Tibial nerve (tissue), 4 donors: ENCODE measurements around the gene KAT7. TPM values are rescaled to one million over a fixed set of nuclear protein-coding genes. Genes with fewer than 3 reads are reported as not detected.

Source experiments
- DNase-seq, 2 donors: peaks; one replicate each; pipeline ENCODE4 v3.0.0-alpha.2; 2019; ENCODE audit warnings: low spot score in 2 of 2
- H3K27ac ChIP-seq, 4 donors: fragments of 200-600 bp; sonication (generic) in 3 of 4; one replicate each; pipeline ENCODE4 v1.5.1; 2017 to 2019; ENCODE audit warnings: mild to moderate bottlenecking in 1 of 4
- H3K27me3 ChIP-seq, 2 donors: fragments of 200-600 bp; sonication (generic) in 1 of 2; one replicate each; pipeline versions ENCODE4 v1.5.1 to v1.6.0; 2017 to 2019
- H3K36me3 ChIP-seq, 3 donors: fragments of 200-600 bp; sonication (generic); one replicate each; pipeline ENCODE4 v1.5.1; 2018 to 2019
- H3K4me1 ChIP-seq, 4 donors: fragments of 200-600 bp; sonication (generic) in 3 of 4; one replicate each; pipeline ENCODE4 v1.5.1; 2017 to 2019
- H3K4me3 ChIP-seq, 4 donors: fragments of 200-600 bp; sonication (generic) in 3 of 4; one replicate each; pipeline ENCODE4 v1.5.1; 2017 to 2019; ENCODE audit warnings: mild to moderate bottlenecking in 1 of 4, moderate library complexity in 1 of 4
- H3K9me3 ChIP-seq, 4 donors: fragments of 200-600 bp; sonication (generic) in 3 of 4; one replicate each; pipeline ENCODE4 v1.5.1; 2017 to 2019
- CTCF ChIP-seq, 5 experiments: fragments of 200-600 bp in 3 of 5; fragments of 450-650 bp in 2 of 5; sonication (generic) in 3 of 5; IDR thresholded peaks; one replicate each; pipeline ENCODE4 v1.5.1; 2016 to 2019; ENCODE audit warnings: antibody characterized with exemption in 5 of 5, mild to moderate bottlenecking in 3 of 5, moderate library complexity in 2 of 5
- EP300 ChIP-seq, 2 donors: sonication (generic); formaldehyde crosslinking; IDR thresholded peaks; one replicate each; pipeline ENCODE4 v1.6.1; 2017; ENCODE audit warnings: antibody characterized with exemption in 2 of 2, mild to moderate bottlenecking in 1 of 2
- POLR2A ChIP-seq, 2 donors: fragments of 450-650 bp; IDR thresholded peaks; one replicate each; pipeline ENCODE4 v1.6.1; 2017; ENCODE audit warnings: antibody characterized with exemption in 2 of 2, mild to moderate bottlenecking in 2 of 2, moderate library complexity in 2 of 2
- WGBS, 2 donors: methylation state at CpG; one replicate each; pipeline ENCODE4 v1.1.5; 2018; 5-methylcytosine and 5-hydroxymethylcytosine counted together
- total RNA-seq, 4 donors: library from RNA; depleted of rRNA; stranded (reverse); fragments of >200 nt; gene quantifications; one replicate each; pipeline ENCODE4 v1.1.0, GENCODE V29; 2016

KAT7 gene
- total RNA-seq, 4 donors from 2014 or later, result 31.6 to 45.6 (median 42.0) TPM

DNA sequence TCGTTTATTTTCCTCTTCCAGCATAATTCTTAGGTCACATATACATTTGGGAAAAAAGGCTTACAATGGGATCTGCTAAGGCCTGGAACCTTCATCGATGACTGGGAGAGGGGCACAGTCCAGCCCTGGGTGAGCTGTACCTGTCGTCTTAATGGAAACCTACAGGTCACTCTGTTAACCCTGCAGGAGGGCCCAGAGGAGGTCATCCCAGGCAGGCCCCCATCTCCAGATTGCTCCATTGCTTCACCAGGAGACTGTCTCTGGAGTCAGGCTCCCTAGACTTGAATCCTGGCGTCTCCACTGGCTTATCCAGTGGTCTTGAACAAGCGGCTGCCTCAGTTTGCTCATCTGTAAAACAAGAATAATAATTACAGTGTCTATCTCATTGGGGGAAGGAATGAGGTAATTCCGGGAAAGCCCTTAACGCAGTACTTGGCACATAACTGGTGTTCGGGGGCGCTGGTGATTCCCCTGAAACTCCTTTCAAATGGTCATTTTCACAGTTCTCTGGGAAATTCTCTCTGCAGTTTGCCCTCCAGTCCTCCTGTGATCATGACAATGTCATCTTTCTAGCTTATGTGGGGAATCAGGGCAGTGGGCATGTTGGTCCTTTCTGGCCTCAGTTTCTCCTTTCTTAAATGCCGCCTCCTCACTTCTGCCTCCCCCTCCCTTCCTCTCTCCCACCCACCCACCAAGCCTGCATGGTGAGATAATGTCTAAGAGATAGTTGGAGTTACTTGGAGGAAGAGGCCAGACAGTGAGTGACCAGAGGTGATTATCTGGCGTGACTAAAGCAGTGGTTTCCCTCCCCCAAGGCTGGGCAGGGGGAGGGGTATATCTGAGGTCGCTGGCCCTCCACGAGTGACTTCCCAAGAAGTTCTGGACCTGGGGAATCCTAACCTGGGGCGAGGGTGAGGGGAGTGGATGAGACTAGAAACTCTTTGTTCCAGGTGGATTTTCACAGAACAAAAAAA is 90.7 kb downstream of the KAT7 start:
- no peak overlapping the region for H3K4me3 ChIP-seq
- WGBS, 2 donors, result 57 to 58% methylated on average over 14 of the region's 14 CpGs
- TF ChIP-seq EP300 (IDR thresholded peaks at IDR 0.05) (no peak), POLR2A (IDR thresholded peaks at IDR 0.05) (no peak), CTCF (IDR thresholded peaks at IDR 0.05) (no peak)
- H3K4me1 ChIP-seq, result peaks cover 0 to 8% (median 4%) of the 10 kb centered on the region in 4 donors
- H3K9me3 ChIP-seq, result no peaks in the 10 kb centered on the region
- peaks cover 0 to 74% of the 10 kb centered on the region in 2 donors for H3K27me3 ChIP-seq
- H3K36me3 ChIP-seq, result no peaks in the 10 kb centered on the region
- H3K27ac ChIP-seq, result no peak overlapping the region
- no peak for DNase-seq

DNA sequence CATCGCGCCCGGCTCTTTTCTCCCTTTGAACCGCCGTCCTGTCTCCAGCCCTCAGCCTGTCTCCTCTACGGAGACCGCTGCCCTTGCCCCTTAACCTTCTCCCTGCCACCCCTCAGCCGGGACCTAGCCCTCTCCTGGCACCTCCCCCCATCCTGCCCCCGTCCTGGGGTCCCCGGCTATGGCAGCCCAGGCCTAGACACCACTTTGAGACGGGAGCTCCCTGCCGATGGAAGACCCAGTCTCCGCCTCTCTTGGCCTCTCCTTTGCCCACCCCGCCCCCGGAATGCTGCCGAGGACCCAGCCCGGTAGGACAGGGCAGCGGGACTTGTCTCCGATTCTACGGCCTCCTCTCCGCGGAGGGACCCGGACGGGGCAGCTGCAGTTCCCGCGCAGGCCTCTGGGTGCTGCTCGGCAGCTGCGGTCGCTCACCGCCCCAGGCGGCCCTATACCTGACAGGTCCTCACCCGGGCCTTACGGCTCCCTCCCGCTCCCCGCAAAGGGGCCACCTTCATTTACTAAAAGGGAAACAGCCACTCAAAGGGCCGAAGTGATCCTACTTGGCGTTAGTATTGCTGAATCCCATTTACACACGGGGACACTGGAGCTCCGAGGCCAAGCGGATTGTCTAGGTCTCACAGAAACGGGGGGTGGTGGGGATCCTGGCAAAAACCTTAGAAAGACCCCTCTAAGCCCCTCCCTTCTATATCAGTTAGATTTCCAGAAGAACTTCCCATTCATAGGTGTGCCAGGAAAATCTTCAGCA is 92.0 kb downstream of the KAT7 start:
- no peaks in the 10 kb centered on the region for H3K36me3 ChIP-seq
- no peak overlapping the region for H3K4me3 ChIP-seq
- peaks cover 0 to 74% of the 10 kb centered on the region in 2 donors for H3K27me3 ChIP-seq
- H3K9me3 ChIP-seq, result no peaks in the 10 kb centered on the region
- H3K4me1 ChIP-seq, result peaks cover 0 to 8% (median 4%) of the 10 kb centered on the region in 4 donors
- 4 to 9% methylated on average over 39 of the region's 41 CpGs for WGBS, 2 donors
- DNase-seq, result peak; percentile 45 to 53
- H3K27ac ChIP-seq, result no peak overlapping the region
- no peak for TF ChIP-seq POLR2A (IDR thresholded peaks at IDR 0.05)
- TF ChIP-seq CTCF (IDR thresholded peaks at IDR 0.05), result peak; percentile 93 to 99 (median 97)

GRCh38 chr17:49881054-49881402 is 92.5 kb downstream of the KAT7 start:
- DNase-seq, result no peak
- peaks cover 0 to 80% of the 10 kb centered on the region in 2 donors for H3K27me3 ChIP-seq
- 23 to 26% methylated on average over 5 of the region's 5 CpGs for WGBS, 2 donors

GRCh38 chr17:49882434-49882833 is 94.0 kb downstream of the KAT7 start:
- no peaks in the 10 kb centered on the region for H3K9me3 ChIP-seq
- H3K4me3 ChIP-seq, result no peak overlapping the region
- DNase-seq, result no peak
- peaks cover 0 to 8% (median 4%) of the 10 kb centered on the region in 4 donors for H3K4me1 ChIP-seq
- no peaks in the 10 kb centered on the region for H3K36me3 ChIP-seq
- WGBS, 2 donors, result 51 to 63% methylated on average over 7 of the region's 7 CpGs
- H3K27ac ChIP-seq, result no peak overlapping the region
- H3K27me3 ChIP-seq, result peaks cover 0 to 88% of the 10 kb centered on the region in 2 donors
- TF ChIP-seq POLR2A (IDR thresholded peaks at IDR 0.05) (no peak), EP300 (IDR thresholded peaks at IDR 0.05) (no peak), CTCF (IDR thresholded peaks at IDR 0.05) (no peak)

More at GRCh38 chr17:49881054-49881402, 92.5 kb downstream of the KAT7 start:
- no peak overlapping the region for H3K27ac ChIP-seq
- no peaks in the 10 kb centered on the region for H3K36me3 ChIP-seq
- peaks cover 0 to 8% (median 4%) of the 10 kb centered on the region in 4 donors for H3K4me1 ChIP-seq
- TF ChIP-seq POLR2A (IDR thresholded peaks at IDR 0.05) (no peak), CTCF (IDR thresholded peaks at IDR 0.05) (no peak), EP300 (IDR thresholded peaks at IDR 0.05) (no peak)
- no peak overlapping the region for H3K4me3 ChIP-seq
- H3K9me3 ChIP-seq, result no peaks in the 10 kb centered on the region

Other genes starting within 250 kb of the KAT7 start
- gene NXPH3, start 212.8 kb upstream of the KAT7 start, total RNA-seq, result 10 to 100 TPM in 2 of 4 donors, 1 to 10 TPM in 2; 5.4 to 21.9 (median 11.4) TPM
- gene SPOP, start 110.6 kb upstream of the KAT7 start, total RNA-seq, result 10 to 100 TPM; 58.1 to 72.6 (median 66.6) TPM
- gene SLC35B1, start 80.7 kb upstream of the KAT7 start, total RNA-seq, result 10 to 100 TPM; 29.6 to 46.5 (median 42.8) TPM
- gene FAM117A, start 24.6 kb upstream of the KAT7 start, total RNA-seq, result 10 to 100 TPM; 12.9 to 23.1 (median 18.3) TPM
- not detected for gene TAC4, start 59.4 kb downstream of the KAT7 start, total RNA-seq
- not detected for gene DLX4, start 180.5 kb downstream of the KAT7 start, total RNA-seq
- under 1 TPM in 1 of 4 donors, not detected in 3; 0.30 TPM for gene DLX3, start 206.5 kb downstream of the KAT7 start, total RNA-seq